Panc1 (cell line): Measurements from ENCODE around the gene LRIG2. TPM values are rescaled to one million over a fixed set of nuclear protein-coding genes. Genes with fewer than 3 reads are reported as not detected.

Experiments used
- ATAC-seq: fragments of 200-7000 bp; cut with Tn5 transposase; 2 replicates; pipeline ENCODE4 v1.9.1; 2020; ENCODE audit warnings: mild to moderate bottlenecking, moderate library complexity
- BruUV-seq: library from RNA; stranded (reverse); fragments of 400-500 nt; replicated peaks from 2 replicates; lab custom pipeline; 2021; lab: Mats Ljungman, UMichigan
- CTCF ChIA-PET: fragments of 300-600 bp; sonication (Branson Sonifier 250); formaldehyde crosslinking; loops from one replicate; lab custom pipeline; 2022; ENCODE audit warnings: antibody characterized with exemption; lab: Charles Lee
- POLR2A ChIA-PET: fragments of 300-600 bp; sonication (Branson Sonifier 250); formaldehyde crosslinking; loops from one replicate; lab custom pipeline; 2022; ENCODE audit warnings: antibody characterized with exemption; lab: Charles Lee
- DNase-seq: peaks from one replicate; pipeline ENCODE4 v3.0.0-alpha.2; 2010; ENCODE audit warnings: low read depth, low spot score
- H3K27ac ChIP-seq: 2 replicates; pipeline ENCODE4 v1.5.1; 2011; ENCODE audit warnings: mild to moderate bottlenecking, low read length, inconsistent platforms
- H3K27me3 ChIP-seq: fragments of 200-500 bp; sonication (Bioruptor generic); 2 replicates; pipeline ENCODE4 v1.6.0; 2014; ENCODE audit warnings: low read length, inconsistent platforms; ENCODE audit not compliant: control insufficient read depth, insufficient read depth
- H3K36me3 ChIP-seq: fragments of 200-500 bp; sonication (Bioruptor generic); 2 replicates; pipeline ENCODE4 v1.5.1; 2014; ENCODE audit warnings: inconsistent platforms, mild to moderate bottlenecking, low read length, moderate library complexity; ENCODE audit not compliant: control insufficient read depth, insufficient read depth
- H3K4me1 ChIP-seq: 2 replicates; pipeline ENCODE4 v1.5.1; 2011; ENCODE audit warnings: inconsistent platforms, mild to moderate bottlenecking, low read length, moderate library complexity; ENCODE audit not compliant: control insufficient read depth, insufficient read depth
- H3K4me3 ChIP-seq, 2 experiments: 2 replicates each; pipeline ENCODE4 v1.5.1; 2011 to 2012; ENCODE audit warnings: low read depth in 2 of 2, low read length in 2 of 2, mild to moderate bottlenecking in 2 of 2, inconsistent platforms in 1 of 2, moderate library complexity in 1 of 2
- H3K9me3 ChIP-seq: fragments of 200-500 bp; sonication (Bioruptor generic); 2 replicates; pipeline ENCODE4 v1.5.1; 2014; ENCODE audit warnings: low read depth, mild to moderate bottlenecking, inconsistent platforms, low read length, moderate library complexity; ENCODE audit not compliant: control insufficient read depth, insufficient read depth
- POLR2AphosphoS5 ChIP-seq: IDR thresholded peaks from 2 replicates; pipeline ENCODE4 v1.6.1; 2012; ENCODE audit warnings: mild to moderate bottlenecking, low read depth, low read length, moderate library complexity
- SIN3A ChIP-seq: IDR thresholded peaks from 2 replicates; pipeline ENCODE4 v1.6.1; 2012; ENCODE audit warnings: low read depth, mild to moderate bottlenecking, low read length, moderate library complexity, borderline replicate concordance; ENCODE audit not compliant: insufficient read depth
- TCF7L2 ChIP-seq: IDR thresholded peaks from 2 replicates; pipeline ENCODE4 v1.6.1; 2011; ENCODE audit warnings: mild to moderate bottlenecking, low read depth, low read length, inconsistent platforms
- in situ Hi-C: cut with HindIII; loops from 2 replicates; pipeline ENCODE4 v1.10.0; 2016; ENCODE audit warnings: low sequenced_read_pairs, low pct_unique_long_range_greater_than_20kb
- intact Hi-C: fragments of 100-400 bp; cut with micrococcal nuclease; formaldehyde crosslinking; loops from one replicate; pipeline ENCODE4 v1.10.0; 2022; ENCODE audit not compliant: unreplicated experiment
- total RNA-seq: library from RNA; stranded (reverse); gene quantifications from one replicate; pipeline ENCODE4 v1.2.1, GENCODE V29; 2021; ENCODE audit not compliant: unreplicated experiment
- TF ChIP-seq, protein P1 (sequence below): fragments of 450-650 bp; IDR thresholded peaks from 2 replicates; pipeline ENCODE4 v1.5.1; 2017; ENCODE audit warnings: mild to moderate bottlenecking
- TF ChIP-seq, protein P2 (sequence below), 2 experiments: IDR thresholded peaks; 2 replicates each; pipeline ENCODE4 v1.6.1; 2011 to 2012; ENCODE audit warnings: low read depth in 2 of 2, control low read depth in 1 of 2, low read length in 1 of 2, mild to moderate bottlenecking in 1 of 2, moderate library complexity in 1 of 2; ENCODE audit not compliant: insufficient read depth in 1 of 2

Gene LRIG2
- total RNA-seq, 1 experiment from 2014 or later: 8.9 TPM

DNA sequence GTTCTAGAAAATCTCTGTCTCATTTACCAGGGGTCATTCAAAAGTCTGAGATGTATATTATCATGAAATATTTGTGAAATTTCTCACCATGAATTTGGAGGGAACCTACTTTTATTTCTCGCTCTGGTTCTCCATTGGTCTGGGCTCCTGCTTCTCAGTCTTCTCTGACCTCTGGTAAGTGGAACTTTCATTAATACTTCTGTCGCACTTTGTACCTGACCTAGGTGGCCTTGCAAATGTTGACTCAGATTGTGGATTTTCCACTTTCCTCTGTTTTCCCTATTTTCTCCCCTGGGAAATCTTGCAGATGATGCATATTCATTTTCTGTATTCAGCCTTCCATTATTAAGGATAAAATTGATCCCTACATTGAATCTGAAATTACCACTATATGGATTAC lies 53.2 kb downstream of the LRIG2 start:
- Histone ChIP-seq H3K27ac (no peak overlapping the region), H3K9me3 (no peaks in the 10 kb centered on the region), H3K27me3 (no peaks in the 10 kb centered on the region), H3K4me3 (no peak overlapping the region), H3K4me1 (no peaks in the 10 kb centered on the region), H3K36me3 (peaks cover 2% of the 10 kb centered on the region; the same call in 1 of the 2 replicates)
- in situ Hi-C loops: no loop called here
- DNase-seq: no peak
- TF ChIP-seq, protein P1, sequence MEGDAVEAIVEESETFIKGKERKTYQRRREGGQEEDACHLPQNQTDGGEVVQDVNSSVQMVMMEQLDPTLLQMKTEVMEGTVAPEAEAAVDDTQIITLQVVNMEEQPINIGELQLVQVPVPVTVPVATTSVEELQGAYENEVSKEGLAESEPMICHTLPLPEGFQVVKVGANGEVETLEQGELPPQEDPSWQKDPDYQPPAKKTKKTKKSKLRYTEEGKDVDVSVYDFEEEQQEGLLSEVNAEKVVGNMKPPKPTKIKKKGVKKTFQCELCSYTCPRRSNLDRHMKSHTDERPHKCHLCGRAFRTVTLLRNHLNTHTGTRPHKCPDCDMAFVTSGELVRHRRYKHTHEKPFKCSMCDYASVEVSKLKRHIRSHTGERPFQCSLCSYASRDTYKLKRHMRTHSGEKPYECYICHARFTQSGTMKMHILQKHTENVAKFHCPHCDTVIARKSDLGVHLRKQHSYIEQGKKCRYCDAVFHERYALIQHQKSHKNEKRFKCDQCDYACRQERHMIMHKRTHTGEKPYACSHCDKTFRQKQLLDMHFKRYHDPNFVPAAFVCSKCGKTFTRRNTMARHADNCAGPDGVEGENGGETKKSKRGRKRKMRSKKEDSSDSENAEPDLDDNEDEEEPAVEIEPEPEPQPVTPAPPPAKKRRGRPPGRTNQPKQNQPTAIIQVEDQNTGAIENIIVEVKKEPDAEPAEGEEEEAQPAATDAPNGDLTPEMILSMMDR: no peak
- TF ChIP-seq, protein P2, sequence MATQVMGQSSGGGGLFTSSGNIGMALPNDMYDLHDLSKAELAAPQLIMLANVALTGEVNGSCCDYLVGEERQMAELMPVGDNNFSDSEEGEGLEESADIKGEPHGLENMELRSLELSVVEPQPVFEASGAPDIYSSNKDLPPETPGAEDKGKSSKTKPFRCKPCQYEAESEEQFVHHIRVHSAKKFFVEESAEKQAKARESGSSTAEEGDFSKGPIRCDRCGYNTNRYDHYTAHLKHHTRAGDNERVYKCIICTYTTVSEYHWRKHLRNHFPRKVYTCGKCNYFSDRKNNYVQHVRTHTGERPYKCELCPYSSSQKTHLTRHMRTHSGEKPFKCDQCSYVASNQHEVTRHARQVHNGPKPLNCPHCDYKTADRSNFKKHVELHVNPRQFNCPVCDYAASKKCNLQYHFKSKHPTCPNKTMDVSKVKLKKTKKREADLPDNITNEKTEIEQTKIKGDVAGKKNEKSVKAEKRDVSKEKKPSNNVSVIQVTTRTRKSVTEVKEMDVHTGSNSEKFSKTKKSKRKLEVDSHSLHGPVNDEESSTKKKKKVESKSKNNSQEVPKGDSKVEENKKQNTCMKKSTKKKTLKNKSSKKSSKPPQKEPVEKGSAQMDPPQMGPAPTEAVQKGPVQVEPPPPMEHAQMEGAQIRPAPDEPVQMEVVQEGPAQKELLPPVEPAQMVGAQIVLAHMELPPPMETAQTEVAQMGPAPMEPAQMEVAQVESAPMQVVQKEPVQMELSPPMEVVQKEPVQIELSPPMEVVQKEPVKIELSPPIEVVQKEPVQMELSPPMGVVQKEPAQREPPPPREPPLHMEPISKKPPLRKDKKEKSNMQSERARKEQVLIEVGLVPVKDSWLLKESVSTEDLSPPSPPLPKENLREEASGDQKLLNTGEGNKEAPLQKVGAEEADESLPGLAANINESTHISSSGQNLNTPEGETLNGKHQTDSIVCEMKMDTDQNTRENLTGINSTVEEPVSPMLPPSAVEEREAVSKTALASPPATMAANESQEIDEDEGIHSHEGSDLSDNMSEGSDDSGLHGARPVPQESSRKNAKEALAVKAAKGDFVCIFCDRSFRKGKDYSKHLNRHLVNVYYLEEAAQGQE (IDR thresholded peaks at IDR 0.05; ENCODE audit: insufficient read depth in 1 of 2, low read depth in 2 of 2, low read length in 1 of 2): no peak
- TF ChIP-seq POLR2AphosphoS5: no peak
- no peak for TF ChIP-seq SIN3A
- no peak for TF ChIP-seq TCF7L2
- intact Hi-C loops: no loop called here
- CTCF ChIA-PET: no interaction called here
- BruUV-seq: no TSS peak
- ATAC-seq: no peak
- POLR2A ChIA-PET: no interaction called here

DNA sequence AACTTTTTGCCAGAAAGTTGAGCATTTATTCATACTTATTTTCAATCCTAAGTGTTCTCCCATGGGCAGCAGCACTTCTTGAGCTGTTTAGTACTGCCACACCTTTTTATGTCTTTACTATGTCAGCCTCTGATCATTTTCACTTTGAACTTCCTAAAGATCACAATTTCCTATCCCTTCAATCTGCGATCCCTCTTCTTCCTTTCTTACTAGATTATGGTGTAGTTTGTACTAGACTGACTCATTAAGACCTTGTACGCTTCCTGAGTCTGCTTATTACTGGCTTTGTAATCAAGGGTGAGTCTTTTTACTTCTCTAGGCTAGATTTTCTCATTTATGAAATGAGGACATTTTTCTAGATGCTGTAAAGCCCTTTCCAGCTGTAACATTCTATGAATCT lies 55.1 kb downstream of the LRIG2 start:
- Histone ChIP-seq H3K4me3 (no peak overlapping the region), H3K9me3 (no peaks in the 10 kb centered on the region), H3K4me1 (no peaks in the 10 kb centered on the region), H3K36me3 (peaks cover 2% of the 10 kb centered on the region; the same call in 1 of the 2 replicates), H3K27me3 (no peaks in the 10 kb centered on the region), H3K27ac (no peak overlapping the region)
- TF ChIP-seq POLR2AphosphoS5 (no peak), TCF7L2 (no peak), SIN3A (no peak)
- TF ChIP-seq, protein P1: no peak
- TF ChIP-seq, protein P2 (IDR thresholded peaks at IDR 0.05; ENCODE audit: insufficient read depth in 1 of 2, low read depth in 2 of 2, low read length in 1 of 2): no peak
- no TSS peak for BruUV-seq
- ChIA-PET CTCF (no interaction called here), POLR2A (no interaction called here)
- DNase-seq: no peak
- intact Hi-C loops (no loop called here), in situ Hi-C loops (no loop called here)
- no peak for ATAC-seq
